Thyroid gland (tissue), 4 donors: ENCODE measurements around the gene NOL8.

Source experiments
- CTCF ChIP-seq, 6 experiments: fragments of 200-600 bp in 3 of 6; fragments of 450-650 bp in 3 of 6; sonication (generic) in 3 of 6; IDR thresholded peaks; one replicate each; pipeline ENCODE4 v1.5.1; 2016 to 2019; ENCODE audit warnings: antibody characterized with exemption in 6 of 6, mild to moderate bottlenecking in 2 of 6, inconsistent platforms in 1 of 6, moderate library complexity in 1 of 6
- POLR2A ChIP-seq, 2 donors: fragments of 450-650 bp; IDR thresholded peaks; one replicate each; pipeline ENCODE4 v1.6.1; 2017; ENCODE audit warnings: antibody characterized with exemption in 2 of 2, mild to moderate bottlenecking in 2 of 2, moderate library complexity in 1 of 2

GRCh38 chr9:92328225-92328624, 3.1 kb upstream of the NOL8 start:
- TF ChIP-seq CTCF (IDR thresholded peaks at IDR 0.05) (no peak), POLR2A (IDR thresholded peaks at IDR 0.05) (no peak)
